ENCODE measurements around the gene EGFL6. TPM values are rescaled to one million over a fixed set of nuclear protein-coding genes. Genes with fewer than 3 reads are reported as not detected.

The EGFL6 gene
- total RNA-seq (2012; rRNA removed) = not detected in 2 replicates
- not detected in 2 replicates for polyA plus RNA-seq (2012; rRNA removed)
- polyA plus RNA-seq (2012; cell fraction: cytosol; rRNA removed) = not detected in 2 replicates
- polyA plus RNA-seq (2012; cell fraction: nucleus; rRNA removed; ENCODE audit: low replicate concordance) = not detected in 2 replicates
- Bru-seq, nascent RNA = percentile 28 among the genes with signal in this experiment
- percentile 29 among the genes with signal in this experiment for BruChase-seq, experiment 1, labeled RNA remaining after a 6-hour chase
- percentile 18 among the genes with signal in this experiment for BruChase-seq, experiment 2, labeled RNA remaining after a 2-hour chase
- long read RNA-seq, transcript EGFL6-201 (12 exons, 2,398 nt) = major isoform, 7 of 13 reads
- long read RNA-seq, partial matches to known transcripts = 3 of 13 reads
- long read RNA-seq, other reads (novel, unspliced or antisense) = 1 of 13 reads

- no peaks in the 10 kb centered on the region for H3K36me3 ChIP-seq (ENCODE audit: control insufficient read depth, insufficient read depth, low read length)
- dilution Hi-C loops (cut with HindIII; ENCODE audit: low sequenced_read_pairs, unreplicated experiment) (no loop called here), in situ Hi-C loops (cut with MboI; ENCODE audit: low sequenced_read_pairs) (no loop called here), intact Hi-C loops (cut with micrococcal nuclease) (no loop called here)
- H2BK5ac ChIP-seq (ENCODE audit: low read depth, low read length, poor library complexity, severe bottlenecking) = no peak within 1 kb of the TSS
- no peak within 1 kb of the TSS for H2BK15ac ChIP-seq (ENCODE audit: low read depth, low read length)
- peak within 1 kb of the TSS; percentile 20; the same call in 1 of the 2 replicates for H3K4me2 ChIP-seq (ENCODE audit: low read depth, low read length)
- no peak within 1 kb of the TSS for H3K27ac ChIP-seq (ENCODE audit: insufficient read depth, low read length)
- H2AK9ac ChIP-seq (replicated peaks; ENCODE audit: low read depth, low read length, poor library complexity) = no peak within 1 kb of the TSS
- no peak within 1 kb of the TSS for H4K8ac ChIP-seq (ENCODE audit: low read depth in 2 of 2, low read length in 2 of 2)
- H2BK120ac ChIP-seq (ENCODE audit: low read depth, low read length) = no peak within 1 kb of the TSS
- no peaks in the 10 kb centered on the region for H3K79me1 ChIP-seq (ENCODE audit: low read depth in 1 of 2, low read length in 2 of 2)
- H4K5ac ChIP-seq (ENCODE audit: low read depth, low read length) = no peak within 1 kb of the TSS
- H3K56ac ChIP-seq (ENCODE audit: extremely low read depth, insufficient read depth, low read length) = no peak within 1 kb of the TSS
- no peaks in the 10 kb centered on the region; the same call in 1 of the 2 replicates for H3K4me1 ChIP-seq (ENCODE audit: control insufficient read depth, insufficient read depth, low read length)
- H2AFZ ChIP-seq (replicated peaks; ENCODE audit: low read length, poor library complexity) = no peak within 1 kb of the TSS
- POLR2A ChIA-PET (ENCODE audit: unreplicated experiment) = no interaction called here
- H3K14ac ChIP-seq (replicated peaks; ENCODE audit: low read depth, low read length) = no peak within 1 kb of the TSS
- no TSS peak for BruUV-seq (replicated peaks)
- ATAC-seq (ENCODE audit: low read depth) (peak; percentile 27; the same call in 1 of the 2 replicates), DNase-seq (no peak)
- H3K18ac ChIP-seq (ENCODE audit: low read depth, low read length) = no peak within 1 kb of the TSS
- H2AK5ac ChIP-seq (ENCODE audit: low read depth, low read length) = no peak within 1 kb of the TSS
- H3K4me3 ChIP-seq (ENCODE audit: insufficient read depth, low read depth, low read length) = peak within 1 kb of the TSS; percentile 10; the same call in 1 of the 2 replicates
- H3K9me1 ChIP-seq (ENCODE audit: insufficient read depth, low read length) = no peaks in the 10 kb centered on the region
- H3K23ac ChIP-seq (ENCODE audit: low read depth, low read length) = no peak within 1 kb of the TSS
- H4K20me1 ChIP-seq (ENCODE audit: insufficient read depth, low read length) = no peaks in the 10 kb centered on the region
- 16% methylated on average over 15 of the region's 57 CpGs; no CpG with 5 or more reads in 1 of the 2 experiments for WGBS, 2 experiments (ENCODE audit: extremely low coverage in 2 of 2, insufficient read length in 1 of 2)
- no peak within 1 kb of the TSS for H3K9ac ChIP-seq (ENCODE audit: low read depth, low read length)
- H3K27me3 ChIP-seq (ENCODE audit: control insufficient read depth, insufficient read depth, low read length) = peaks cover 42% of the 10 kb centered on the region
- H3K9me3 ChIP-seq (ENCODE audit: control insufficient read depth, insufficient read depth, low read length) = no peaks in the 10 kb centered on the region
- CTCF ChIA-PET = interaction anchor here (0.5 kb wide), 1 partner anchor 1615 kb away, joined by 3 read pairs; no protein-coding TSS in a partner anchor
- H4K91ac ChIP-seq (ENCODE audit: insufficient read depth, low read depth, low read length) = no peak within 1 kb of the TSS
- H2BK20ac ChIP-seq (ENCODE audit: low read depth, low read length) = no peak within 1 kb of the TSS
- no peak within 1 kb of the TSS for H3K4ac ChIP-seq (ENCODE audit: low read depth, low read length)
- TF ChIP-seq USF2 (IDR thresholded peaks at IDR 0.05; ENCODE audit: low read depth, low read length) = no peak
- no peak for TF ChIP-seq BHLHE40 (IDR thresholded peaks at IDR 0.05; ENCODE audit: low read depth, low read length)
- no peak for TF ChIP-seq MAFK (IDR thresholded peaks at IDR 0.05; ENCODE audit: low read depth, low read length)
- TF ChIP-seq CHD1 (IDR thresholded peaks at IDR 0.05; ENCODE audit: low read depth, low read length) = no peak
- TF ChIP-seq RFX5 (IDR thresholded peaks at IDR 0.05; ENCODE audit: low read depth, low read length) = no peak
- TF ChIP-seq CTCF (conservative IDR thresholded peaks at IDR 0.05; ENCODE audit: low read depth, low read length) = no peak
- TF ChIP-seq FOS (IDR thresholded peaks at IDR 0.05; ENCODE audit: low read depth, low read length) = no peak
- no peak for TF ChIP-seq CEBPB (IDR thresholded peaks at IDR 0.05; ENCODE audit: low read depth, low read length)
- TF ChIP-seq MXI1 (IDR thresholded peaks at IDR 0.05; ENCODE audit: borderline replicate concordance, low read depth, low read length) = no peak
- TF ChIP-seq NFE2L2 (IDR thresholded peaks at IDR 0.05; ENCODE audit: low read depth, low read length) = no peak
- TF ChIP-seq SMC3 (IDR thresholded peaks at IDR 0.05; ENCODE audit: low read depth, low read length) = no peak
- TF ChIP-seq ELK1 (IDR thresholded peaks at IDR 0.05; ENCODE audit: borderline replicate concordance, low read depth, low read length) = no peak
Observed at GRCh38 chrX:13569479-13570260, at the start of gene EGFL6. EGFL6 (plus strand) TSS chrX:13569601; CDS start chrX:13569862, 261 bp downstream.

Measured in IMR-90 (cell line).